ENCODE measurements around the gene PTS.
"Not testable (repeated sequence)": the region's sequence is repeated elsewhere in the genome, so short reads cannot be mapped to it uniquely, and the experiment has no call there.

PTS gene

GRCh38 chr11:112185883-112186282 is 40.3 kb upstream of the PTS start:
- TF ChIP-seq, protein P1, sequence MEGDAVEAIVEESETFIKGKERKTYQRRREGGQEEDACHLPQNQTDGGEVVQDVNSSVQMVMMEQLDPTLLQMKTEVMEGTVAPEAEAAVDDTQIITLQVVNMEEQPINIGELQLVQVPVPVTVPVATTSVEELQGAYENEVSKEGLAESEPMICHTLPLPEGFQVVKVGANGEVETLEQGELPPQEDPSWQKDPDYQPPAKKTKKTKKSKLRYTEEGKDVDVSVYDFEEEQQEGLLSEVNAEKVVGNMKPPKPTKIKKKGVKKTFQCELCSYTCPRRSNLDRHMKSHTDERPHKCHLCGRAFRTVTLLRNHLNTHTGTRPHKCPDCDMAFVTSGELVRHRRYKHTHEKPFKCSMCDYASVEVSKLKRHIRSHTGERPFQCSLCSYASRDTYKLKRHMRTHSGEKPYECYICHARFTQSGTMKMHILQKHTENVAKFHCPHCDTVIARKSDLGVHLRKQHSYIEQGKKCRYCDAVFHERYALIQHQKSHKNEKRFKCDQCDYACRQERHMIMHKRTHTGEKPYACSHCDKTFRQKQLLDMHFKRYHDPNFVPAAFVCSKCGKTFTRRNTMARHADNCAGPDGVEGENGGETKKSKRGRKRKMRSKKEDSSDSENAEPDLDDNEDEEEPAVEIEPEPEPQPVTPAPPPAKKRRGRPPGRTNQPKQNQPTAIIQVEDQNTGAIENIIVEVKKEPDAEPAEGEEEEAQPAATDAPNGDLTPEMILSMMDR (conservative IDR thresholded peaks at IDR 0.05; ENCODE audit: control insufficient read depth, insufficient read depth, low read depth, low read length), result no peak
- no peak for DNase-seq (ENCODE audit: low read depth)
- no peak overlapping the region for H3K4me3 ChIP-seq (ENCODE audit: control insufficient read depth, low read depth, low read length)

DNA sequence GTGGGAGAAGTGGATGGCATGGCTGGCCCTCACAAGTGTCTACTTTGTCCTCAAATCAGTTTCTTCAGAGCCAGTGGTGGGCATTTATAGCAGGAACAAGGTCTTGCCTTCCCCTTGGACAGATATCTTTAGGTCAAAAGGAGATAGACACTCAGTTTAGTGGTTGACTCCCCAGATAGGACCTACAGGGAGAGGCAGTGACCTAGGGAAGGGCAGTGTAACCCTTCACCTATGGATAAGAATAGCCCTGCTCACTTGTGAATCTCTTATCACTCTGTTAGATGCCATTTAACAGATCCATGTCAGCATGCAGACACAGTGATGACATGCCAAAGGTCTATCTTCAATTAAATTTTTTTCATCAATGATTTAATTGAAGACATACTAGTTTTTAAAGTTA is 39.9 kb upstream of the PTS start:
- no peak overlapping the region for H3K4me3 ChIP-seq (ENCODE audit: control insufficient read depth, low read depth, low read length)
- TF ChIP-seq, protein P1 (conservative IDR thresholded peaks at IDR 0.05; ENCODE audit: control insufficient read depth, insufficient read depth, low read depth, low read length), result no peak
- DNase-seq (ENCODE audit: low read depth), result no peak

DNA sequence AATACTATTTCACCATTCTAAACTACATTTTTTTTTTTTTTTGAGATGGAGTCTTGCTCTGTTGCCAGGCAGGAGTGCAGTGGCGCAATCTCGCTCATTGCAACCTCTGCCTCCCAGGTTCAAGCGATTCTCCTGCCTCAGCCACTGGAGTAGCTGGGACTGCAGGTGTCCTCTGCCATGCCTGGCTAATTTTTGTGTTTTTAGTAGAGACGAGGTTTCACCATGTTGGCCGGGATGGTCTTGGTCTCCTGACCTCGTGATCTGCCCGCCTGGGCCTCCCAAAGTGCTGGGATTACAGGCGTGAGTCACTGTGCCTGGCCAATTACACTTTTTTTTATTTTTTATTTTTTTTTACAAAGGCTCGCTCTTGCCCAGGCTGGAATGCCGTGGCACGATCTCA is 31.1 kb upstream of the PTS start:
- DNase-seq (ENCODE audit: low read depth), result peak; percentile 8
- not testable (repeated sequence) for H3K4me3 ChIP-seq (ENCODE audit: control insufficient read depth, low read depth, low read length)

DNA sequence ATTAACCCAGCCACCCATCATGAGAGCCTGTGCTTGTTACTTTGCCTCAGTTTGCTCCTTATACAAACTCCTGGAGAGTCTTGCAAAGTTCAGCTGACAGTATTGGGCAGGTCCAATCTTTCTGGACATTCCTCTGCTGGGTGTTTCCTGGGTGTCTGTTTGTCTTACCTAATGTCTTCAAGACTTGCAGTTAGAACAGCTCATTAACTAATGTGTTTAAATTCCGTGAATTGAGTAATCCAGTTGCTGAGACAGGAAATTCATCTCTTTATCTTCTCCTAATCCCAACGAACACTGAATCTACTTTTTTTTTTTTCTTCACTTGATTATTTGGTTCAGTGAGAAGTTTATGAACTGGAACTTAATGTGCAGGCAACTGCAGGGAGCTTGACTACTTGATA is 30.3 kb upstream of the PTS start:
- no peak overlapping the region for H3K4me3 ChIP-seq (ENCODE audit: control insufficient read depth, low read depth, low read length)
- TF ChIP-seq, protein P1 (conservative IDR thresholded peaks at IDR 0.05; ENCODE audit: control insufficient read depth, insufficient read depth, low read depth, low read length), result no peak
- DNase-seq (ENCODE audit: low read depth), result peak; percentile 12

DNA sequence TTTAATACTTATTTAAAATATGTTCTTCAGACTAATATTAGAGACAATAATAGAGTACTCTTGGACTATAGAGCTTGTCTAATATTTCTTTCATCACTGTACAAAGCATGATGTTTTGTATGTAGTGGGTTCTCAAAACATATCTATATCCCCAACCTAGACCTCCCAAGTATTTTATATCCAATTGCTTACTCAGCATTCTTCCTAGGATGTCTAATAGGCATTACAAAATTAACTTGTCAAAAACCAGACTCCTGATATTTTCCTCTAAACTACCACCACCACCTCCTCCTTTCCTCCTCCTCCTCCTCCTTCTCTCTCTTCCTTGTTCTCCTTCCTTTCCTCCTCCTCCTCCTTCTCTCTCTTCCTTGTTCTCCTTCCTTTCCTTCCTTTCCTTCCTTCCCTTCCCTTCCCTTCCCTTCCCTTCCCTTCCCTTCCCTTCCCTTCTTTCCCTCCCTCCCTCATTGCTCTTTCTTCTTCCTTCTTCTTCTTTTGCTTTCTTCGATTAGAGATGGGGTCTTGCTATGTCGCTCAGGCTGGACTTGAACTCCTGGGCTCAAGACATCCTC is 29.6 kb upstream of the PTS start:
- no peak for DNase-seq (ENCODE audit: low read depth)
- no peak overlapping the region for H3K4me3 ChIP-seq (ENCODE audit: control insufficient read depth, low read depth, low read length)
- TF ChIP-seq, protein P1 (conservative IDR thresholded peaks at IDR 0.05; ENCODE audit: control insufficient read depth, insufficient read depth, low read depth, low read length), result no peak

- DNase-seq (ENCODE audit: low read depth); H3K4me3 ChIP-seq (ENCODE audit: control insufficient read depth, low read depth, low read length): not testable (repeated sequence)
Observed at GRCh38 chr11:112199101-112199500, 27.1 kb upstream of the PTS start.

GRCh38 chr11:112200252-112200651 is 26.0 kb upstream of the PTS start:
- DNase-seq (ENCODE audit: low read depth), result no peak
- TF ChIP-seq, protein P1 (conservative IDR thresholded peaks at IDR 0.05; ENCODE audit: control insufficient read depth, insufficient read depth, low read depth, low read length), result no peak
- H3K4me3 ChIP-seq (ENCODE audit: control insufficient read depth, low read depth, low read length), result no peak overlapping the region

DNA sequence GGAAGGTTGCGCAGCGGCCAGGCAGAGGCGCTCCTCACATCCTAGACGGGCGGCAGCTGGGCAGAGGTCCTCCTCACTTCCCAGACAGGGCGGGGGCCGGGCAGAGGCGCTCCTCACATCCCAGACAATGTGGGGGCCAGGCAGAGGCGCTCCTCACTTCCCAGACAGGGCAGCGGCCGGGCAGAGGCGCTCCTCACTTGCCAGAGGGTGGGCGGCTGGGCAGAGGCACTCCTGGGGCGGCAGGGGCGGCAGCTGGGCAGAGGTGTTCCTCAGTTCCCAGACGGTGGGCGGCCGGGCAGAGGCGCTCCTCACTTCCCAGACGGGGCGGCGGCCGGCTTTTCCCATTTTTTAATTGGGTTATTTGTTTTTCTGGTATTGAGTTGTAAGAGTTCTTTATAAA is 20.2 kb upstream of the PTS start:
- TF ChIP-seq, protein P1 (conservative IDR thresholded peaks at IDR 0.05; ENCODE audit: control insufficient read depth, insufficient read depth, low read depth, low read length), result no peak
- no peak for DNase-seq (ENCODE audit: low read depth)
- H3K4me3 ChIP-seq (ENCODE audit: control insufficient read depth, low read depth, low read length), result no peak overlapping the region

All from fibroblast of mammary gland (primary cell).